ENCODE results near the gene ENO2.
"Not testable (repeated sequence)": the region's sequence is repeated elsewhere in the genome, so short reads cannot be mapped to it uniquely, and the experiment has no call there.

The ENO2 gene

GRCh38 chr12:6883252-6883651, 31.1 kb upstream of the ENO2 start:
- no peak for TF ChIP-seq CTCF (IDR thresholded peaks at IDR 0.05; ENCODE audit: low read depth, low read length)
- no peak for DNase-seq (ENCODE audit: extremely low read depth, low read depth)

GRCh38 chr12:6883683-6884082, 30.7 kb upstream of the ENO2 start:
- TF ChIP-seq CTCF (IDR thresholded peaks at IDR 0.05; ENCODE audit: low read depth, low read length) = no peak
- no peak for DNase-seq (ENCODE audit: extremely low read depth, low read depth)

- no peak for TF ChIP-seq CTCF (IDR thresholded peaks at IDR 0.05; ENCODE audit: low read depth, low read length)
- DNase-seq (ENCODE audit: extremely low read depth, low read depth) = no peak
Measured at GRCh38 chr12:6884539-6884938, 29.8 kb upstream of the ENO2 start.

- not testable (repeated sequence) for DNase-seq (ENCODE audit: extremely low read depth, low read depth)
Measured at GRCh38 chr12:6886206-6886999, 28.0 kb upstream of the ENO2 start.

GRCh38 chr12:6887460-6887859, 26.9 kb upstream of the ENO2 start:
- no peak for DNase-seq (ENCODE audit: extremely low read depth, low read depth)
- no peak for TF ChIP-seq CTCF (IDR thresholded peaks at IDR 0.05; ENCODE audit: low read depth, low read length)

- DNase-seq (ENCODE audit: extremely low read depth, low read depth) = no peak
- no peak for TF ChIP-seq CTCF (IDR thresholded peaks at IDR 0.05; ENCODE audit: low read depth, low read length)
Measured at GRCh38 chr12:6888360-6888759, 26.0 kb upstream of the ENO2 start.

- DNase-seq (ENCODE audit: extremely low read depth, low read depth) = not testable (repeated sequence)
Measured at GRCh38 chr12:6888794-6889193, 25.6 kb upstream of the ENO2 start.

GRCh38 chr12:6889775-6890573, 24.4 kb upstream of the ENO2 start:
- not testable (repeated sequence) for DNase-seq (ENCODE audit: extremely low read depth, low read depth)

Measured in AG09319 (cell line).